ENCODE measurements around the gene LIG3.
A peak's percentile ranks its signal among the peaks of the same experiment; 100 is the strongest.
"Not testable (repeated sequence)": the region's sequence is repeated elsewhere in the genome, so short reads cannot be mapped to it uniquely, and the experiment has no call there.

LIG3 gene

GRCh38 chr17:35000965-35001364, 20.7 kb downstream of the LIG3 start:
- DNase-seq = not testable (repeated sequence)

- no peak for DNase-seq
Observed at GRCh38 chr17:35001549-35001948, 21.2 kb downstream of the LIG3 start.

- DNase-seq = no peak
Observed at GRCh38 chr17:35002876-35003551, 22.7 kb downstream of the LIG3 start.

- no peak for DNase-seq
Observed at GRCh38 chr17:35003778-35004177, 23.5 kb downstream of the LIG3 start.

- no peak for DNase-seq
Observed at GRCh38 chr17:35006345-35006744, 26.0 kb downstream of the LIG3 start.

GRCh38 chr17:35006961-35007360, 26.6 kb downstream of the LIG3 start:
- no peak for DNase-seq

GRCh38 chr17:35010093-35010492, 29.8 kb downstream of the LIG3 start:
- DNase-seq = no peak

- no peak for DNase-seq
Observed at GRCh38 chr17:35011671-35012216, 31.4 kb downstream of the LIG3 start.

GRCh38 chr17:35016369-35016768, 36.1 kb downstream of the LIG3 start:
- no peak for DNase-seq

- DNase-seq = no peak
Observed at GRCh38 chr17:35017021-35017420, 36.7 kb downstream of the LIG3 start.

- no peak for DNase-seq
Observed at GRCh38 chr17:35018814-35019213, 38.5 kb downstream of the LIG3 start.

GRCh38 chr17:35019386-35020179, 39.3 kb downstream of the LIG3 start:
- DNase-seq = no peak

- no peak for DNase-seq
Observed at GRCh38 chr17:35021520-35022380, 41.4 kb downstream of the LIG3 start.

GRCh38 chr17:35022536-35023063, 42.3 kb downstream of the LIG3 start:
- peak; percentile 58 to 65 for DNase-seq

GRCh38 chr17:35023538-35023937, 43.2 kb downstream of the LIG3 start:
- DNase-seq = no peak

GRCh38 chr17:35025541-35025940, 45.2 kb downstream of the LIG3 start:
- DNase-seq = no peak

GRCh38 chr17:35028097-35028496, 47.8 kb downstream of the LIG3 start:
- not testable (repeated sequence) for DNase-seq

GRCh38 chr17:35028531-35029262, 48.4 kb downstream of the LIG3 start:
- no peak for DNase-seq

GRCh38 chr17:35030780-35031179, 50.5 kb downstream of the LIG3 start:
- no peak for DNase-seq

GRCh38 chr17:35038453-35038852, 58.1 kb downstream of the LIG3 start:
- no peak for DNase-seq

GRCh38 chr17:35041390-35041789, 61.1 kb downstream of the LIG3 start:
- DNase-seq = no peak

- no peak for DNase-seq
Observed at GRCh38 chr17:35044181-35044580, 63.9 kb downstream of the LIG3 start.
